ENCODE results near the gene UQCC5.

UQCC5 gene

DNA sequence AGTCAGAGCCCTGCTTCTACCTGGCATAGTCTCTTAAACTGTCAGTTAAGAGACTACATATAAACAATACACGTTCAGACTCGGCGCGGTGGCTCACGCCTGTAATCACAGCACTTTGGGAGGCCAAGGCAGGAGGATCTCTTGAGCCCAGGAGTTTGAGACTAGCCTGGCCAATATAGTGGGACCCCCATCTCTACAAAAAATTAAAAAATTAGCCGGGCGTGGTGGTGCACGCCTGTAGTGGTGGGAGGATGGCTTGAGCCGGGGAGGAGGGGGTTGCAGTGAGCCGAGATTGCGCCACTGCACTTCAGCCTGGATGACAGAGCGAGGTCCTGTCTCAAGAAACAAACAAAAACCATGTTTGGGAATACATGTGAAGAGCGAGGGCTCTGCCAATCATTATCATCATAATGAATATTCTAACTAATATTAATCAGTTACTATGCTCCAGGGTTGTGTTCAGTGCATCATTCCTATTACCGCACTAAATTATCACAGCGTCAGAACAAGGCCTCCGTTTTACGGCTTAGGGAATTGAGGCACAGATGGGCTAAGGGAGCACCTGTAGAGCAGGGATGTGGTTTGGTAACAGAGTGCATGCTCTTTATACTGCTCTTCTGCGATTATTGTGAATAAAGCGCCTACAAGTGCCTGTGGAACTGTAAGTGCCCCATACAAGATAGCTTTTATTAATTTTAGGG lies 844 bp upstream of the UQCC5 start:
- no peak for DNase-seq

GRCh38 chr3:52536112-52536368 lies 365 bp upstream of the UQCC5 start:
- no peak for DNase-seq

GRCh38 chr3:52537165-52537620 lies 788 bp downstream of the UQCC5 start:
- no peak for DNase-seq

- no peak for DNase-seq
These were observed 1.5 kb downstream of the UQCC5 start for GRCh38 chr3:52537726-52538421.

GRCh38 chr3:52539010-52539653 lies 2.7 kb downstream of the UQCC5 start:
- no peak for DNase-seq

GRCh38 chr3:52541050-52541449 lies 4.6 kb downstream of the UQCC5 start:
- DNase-seq = no peak

DNA sequence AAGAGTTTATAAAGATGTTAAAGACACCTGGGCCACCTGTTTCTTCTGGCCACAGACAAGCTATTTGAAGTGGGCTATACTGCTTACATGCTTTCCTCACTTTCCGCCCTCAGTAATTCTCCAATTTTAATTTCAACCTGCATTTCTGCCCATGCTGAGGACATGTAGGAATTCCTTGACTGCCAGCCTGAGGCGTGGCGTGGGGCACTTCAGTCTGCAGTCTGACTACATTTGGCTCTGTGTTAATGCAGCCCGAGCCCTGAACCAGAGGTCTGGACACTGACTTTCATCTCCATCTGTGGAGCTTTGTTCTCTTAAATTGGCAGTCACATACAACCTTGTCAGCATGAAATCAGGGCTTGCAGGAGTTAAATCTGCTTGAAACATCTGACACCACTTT lies 8.5 kb downstream of the UQCC5 start:
- no peak for DNase-seq

GRCh38 chr3:52546111-52546901 lies 9.9 kb downstream of the UQCC5 start:
- no peak for DNase-seq

- DNase-seq = no peak
These were observed 10.7 kb downstream of the UQCC5 start for GRCh38 chr3:52547143-52547542.

- no peak for DNase-seq
These were observed 14.7 kb downstream of the UQCC5 start for GRCh38 chr3:52551118-52551517.

DNA sequence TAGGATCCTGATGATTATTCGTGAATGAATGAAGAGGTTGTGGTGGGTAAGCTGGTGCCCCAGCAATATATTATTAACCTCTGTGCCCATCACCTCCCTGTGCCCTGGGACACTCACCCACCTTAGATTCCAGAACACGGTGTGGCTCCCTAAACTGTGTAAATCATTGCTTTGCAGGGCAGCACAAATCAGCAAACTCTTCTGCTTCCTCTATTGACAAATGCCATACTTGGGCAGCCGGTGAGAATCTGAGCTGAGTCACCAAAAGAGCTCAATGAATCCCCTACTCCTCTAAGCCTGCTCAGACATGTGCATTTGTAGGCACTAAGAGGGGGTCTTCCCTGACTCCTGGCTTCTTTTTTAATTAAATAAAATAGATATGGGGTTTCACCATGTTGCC lies 15.7 kb downstream of the UQCC5 start:
- no peak for DNase-seq

- no peak for DNase-seq
These were observed 17.8 kb downstream of the UQCC5 start for GRCh38 chr3:52554026-52554755.

DNA sequence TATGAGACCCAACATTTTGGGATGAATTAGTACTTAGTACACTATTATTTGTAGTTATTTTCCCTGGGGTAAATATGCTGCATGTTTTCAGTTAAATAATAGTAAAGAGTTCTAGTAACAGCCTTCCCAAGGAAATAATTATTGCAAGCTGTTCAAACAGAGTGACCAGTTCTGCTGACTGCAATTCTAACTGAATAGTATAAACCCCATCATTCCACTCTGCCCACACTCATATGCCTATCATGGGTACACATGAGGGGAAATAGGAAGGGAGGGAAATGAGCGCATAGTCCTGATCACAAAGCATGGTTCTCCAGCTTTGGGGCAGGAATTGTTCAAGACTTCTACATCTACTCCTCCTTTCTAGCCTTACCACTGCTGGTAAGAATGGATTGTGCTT lies 18.7 kb downstream of the UQCC5 start:
- no peak for DNase-seq

DNA sequence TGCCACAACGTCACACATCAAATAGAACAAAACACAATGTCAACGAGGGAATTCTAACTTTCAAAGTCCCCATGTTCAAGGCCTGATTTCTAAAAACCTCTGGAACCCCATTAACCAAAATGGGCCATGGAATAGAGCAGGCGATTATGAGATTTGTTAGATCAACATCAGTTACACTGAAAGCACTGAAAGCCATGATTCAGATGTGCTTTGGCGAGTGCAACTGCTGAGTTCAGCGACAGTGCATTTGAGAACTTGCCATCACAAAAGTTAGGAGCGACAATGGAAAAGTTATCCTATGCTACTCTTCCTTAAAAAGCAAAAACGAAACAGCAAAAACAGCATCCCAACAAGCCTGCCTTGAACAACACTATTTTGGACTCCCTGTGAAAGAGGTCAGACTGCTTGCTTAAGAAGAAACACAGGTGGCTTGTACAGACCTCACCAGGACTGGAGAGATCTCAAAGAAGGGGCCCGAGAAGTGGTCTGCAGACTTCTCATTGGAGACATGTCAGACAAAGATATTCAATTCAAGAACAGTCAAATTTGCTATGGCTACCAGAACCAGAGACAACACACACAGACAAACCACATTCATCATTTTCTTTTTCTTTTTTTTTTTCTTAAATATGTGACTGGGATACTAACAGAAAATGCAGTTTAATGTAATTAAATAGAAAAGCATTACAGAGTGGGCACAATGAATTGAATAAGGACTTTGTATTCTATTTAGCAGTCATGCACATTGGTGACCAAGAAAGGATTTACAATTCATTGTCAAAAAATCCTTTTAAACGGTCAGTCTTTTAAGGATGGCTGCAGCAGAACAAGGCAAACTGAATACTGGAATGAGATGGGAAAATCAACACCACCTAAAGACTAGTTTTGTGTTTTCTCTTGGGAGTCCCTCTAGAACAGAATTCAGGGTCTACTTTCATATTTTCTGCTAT lies 20.9 kb downstream of the UQCC5 start:
- DNase-seq = no peak

DNA sequence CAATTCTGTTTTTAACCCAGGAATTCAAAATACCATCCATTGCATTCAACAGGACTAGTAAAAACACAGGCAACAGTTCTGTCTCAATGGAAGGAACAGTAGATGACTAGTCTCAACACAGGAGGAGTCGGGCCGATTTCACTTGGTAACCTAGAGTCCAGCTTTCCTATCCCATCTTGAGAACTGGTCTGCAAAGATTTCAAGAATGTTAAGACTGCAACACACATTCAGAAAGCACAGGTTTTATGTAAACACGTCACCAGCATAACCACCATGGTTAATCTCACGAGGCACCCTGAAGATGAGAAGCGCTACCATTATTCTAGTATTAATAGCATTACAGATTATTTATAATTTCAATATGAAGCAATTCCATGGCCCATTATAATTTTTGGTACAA lies 22.0 kb downstream of the UQCC5 start:
- DNase-seq = no peak

- no peak for DNase-seq
These were observed 24.8 kb downstream of the UQCC5 start for GRCh38 chr3:52561028-52561747.

DNA sequence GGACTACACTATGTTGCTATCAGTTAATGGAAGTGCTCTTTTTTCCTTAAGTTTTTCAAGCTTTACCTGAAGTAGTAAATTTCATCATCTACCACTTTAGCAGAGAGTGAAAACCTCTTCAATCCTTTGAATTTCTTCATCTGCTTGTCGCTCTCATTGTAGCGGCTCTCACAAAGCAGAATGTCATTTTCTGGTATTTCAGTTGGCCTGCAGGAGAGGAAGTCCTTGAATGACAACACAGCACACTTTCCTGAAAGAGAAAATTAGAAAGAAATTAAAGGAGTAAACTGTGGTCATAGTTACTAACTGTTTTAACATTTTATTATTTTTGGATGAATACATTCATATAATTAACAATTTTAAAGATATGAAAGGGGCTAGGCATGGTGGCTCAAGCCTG lies 27.6 kb downstream of the UQCC5 start:
- DNase-seq = no peak

DNA sequence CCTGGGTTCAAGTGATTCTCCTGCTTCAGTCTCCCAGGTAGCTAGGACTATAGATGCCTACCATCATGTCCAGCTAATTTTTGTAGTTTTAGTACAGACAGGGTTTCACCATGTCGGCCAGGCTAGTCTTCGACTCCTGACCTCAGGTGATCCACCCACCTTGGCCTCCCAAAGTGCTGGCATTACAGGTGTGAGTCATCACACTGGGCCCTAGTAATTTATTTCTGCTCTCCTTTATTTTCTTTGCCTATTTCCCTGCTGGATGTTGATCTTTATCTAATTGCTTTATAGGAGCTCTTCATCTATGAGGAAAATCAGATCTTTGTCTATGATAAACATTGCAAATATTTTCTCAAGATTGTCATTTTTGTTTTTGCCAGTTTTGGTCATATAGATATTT lies 31.7 kb downstream of the UQCC5 start:
- no peak for DNase-seq

GRCh38 chr3:52570076-52570475 lies 33.7 kb downstream of the UQCC5 start:
- no peak for DNase-seq

GRCh38 chr3:52572221-52572620 lies 35.8 kb downstream of the UQCC5 start:
- DNase-seq = no peak
